ENCODE results near the gene FAM120A.

FAM120A gene

GRCh38 chr9:93446073-93446472 is 5.4 kb upstream of the FAM120A start:
- TF ChIP-seq TAF1 (IDR thresholded peaks at IDR 0.05; ENCODE audit: borderline replicate concordance, insufficient read depth, low read length) (no peak), REST (IDR thresholded peaks at IDR 0.05; ENCODE audit: insufficient read depth in 1 of 2, low read depth in 2 of 2, low read length in 2 of 2) (no peak), SIN3A (IDR thresholded peaks at IDR 0.05; ENCODE audit: borderline replicate concordance, insufficient read depth, low read length) (no peak), POLR2AphosphoS5 (IDR thresholded peaks at IDR 0.05; ENCODE audit: low read depth, low read length) (no peak), FOXP2 (optimal IDR thresholded peaks at IDR 0.05; ENCODE audit: borderline replicate concordance, extremely low read depth, extremely low read length, insufficient read depth) (no peak)

- TF ChIP-seq TAF1 (IDR thresholded peaks at IDR 0.05; ENCODE audit: borderline replicate concordance, insufficient read depth, low read length) (no peak), FOXP2 (optimal IDR thresholded peaks at IDR 0.05; ENCODE audit: borderline replicate concordance, extremely low read depth, extremely low read length, insufficient read depth) (no peak), REST (IDR thresholded peaks at IDR 0.05; ENCODE audit: insufficient read depth in 1 of 2, low read depth in 2 of 2, low read length in 2 of 2) (no peak), SIN3A (IDR thresholded peaks at IDR 0.05; ENCODE audit: borderline replicate concordance, insufficient read depth, low read length) (no peak), POLR2AphosphoS5 (IDR thresholded peaks at IDR 0.05; ENCODE audit: low read depth, low read length) (no peak)
Observed at GRCh38 chr9:93447655-93448054, 3.8 kb upstream of the FAM120A start.

- no peak for TF ChIP-seq SIN3A (IDR thresholded peaks at IDR 0.05; ENCODE audit: borderline replicate concordance, insufficient read depth, low read length)
- no peak for TF ChIP-seq REST (IDR thresholded peaks at IDR 0.05; ENCODE audit: insufficient read depth in 1 of 2, low read depth in 2 of 2, low read length in 2 of 2)
- no peak for TF ChIP-seq FOXP2 (optimal IDR thresholded peaks at IDR 0.05; ENCODE audit: borderline replicate concordance, extremely low read depth, extremely low read length, insufficient read depth)
- TF ChIP-seq TAF1 (IDR thresholded peaks at IDR 0.05; ENCODE audit: borderline replicate concordance, insufficient read depth, low read length), result no peak
- TF ChIP-seq POLR2AphosphoS5 (IDR thresholded peaks at IDR 0.05; ENCODE audit: low read depth, low read length), result no peak
Observed at GRCh38 chr9:93451849-93452709, 594 bp downstream of the FAM120A start.

- no peak for TF ChIP-seq POLR2AphosphoS5 (IDR thresholded peaks at IDR 0.05; ENCODE audit: low read depth, low read length)
- TF ChIP-seq REST (IDR thresholded peaks at IDR 0.05; ENCODE audit: insufficient read depth in 1 of 2, low read depth in 2 of 2, low read length in 2 of 2), result no peak
- TF ChIP-seq FOXP2 (optimal IDR thresholded peaks at IDR 0.05; ENCODE audit: borderline replicate concordance, extremely low read depth, extremely low read length, insufficient read depth), result no peak
- TF ChIP-seq SIN3A (IDR thresholded peaks at IDR 0.05; ENCODE audit: borderline replicate concordance, insufficient read depth, low read length), result no peak
- TF ChIP-seq TAF1 (IDR thresholded peaks at IDR 0.05; ENCODE audit: borderline replicate concordance, insufficient read depth, low read length), result no peak
Observed at GRCh38 chr9:93452710-93453046, 1.2 kb downstream of the FAM120A start.

Data from PFSK-1 (cell line).